Right lobe of liver (tissue), 6 donors: ENCODE results near the gene CALU. TPM values are rescaled to one million over a fixed set of nuclear protein-coding genes. Genes with fewer than 3 reads are reported as not detected.

Experiments used
- ATAC-seq, 4 donors: fragments of 200-7000 bp; cut with Tn5 transposase; one replicate each; pipeline ENCODE4 v1.9.1; 2020; ENCODE audit warnings: mild to moderate bottlenecking in 4 of 4, moderate library complexity in 4 of 4
- DNase-seq, 3 donors: peaks; one replicate each; pipeline ENCODE4 v3.0.0-alpha.2; 2020
- H3K27ac ChIP-seq, 3 donors: fragments of 200-600 bp; one replicate each; pipeline ENCODE4 v1.8.0; 2022
- H3K27me3 ChIP-seq, 2 donors: fragments of 200-600 bp; one replicate each; pipeline ENCODE4 v1.8.0; 2022
- H3K36me3 ChIP-seq, 4 donors: fragments of 200-600 bp; sonication (generic) in 1 of 4; one replicate each; pipeline versions ENCODE4 v1.5.1 to v1.8.0; 2017 to 2022; ENCODE audit warnings: control low read depth in 1 of 4
- H3K4me1 ChIP-seq, 4 donors: fragments of 200-600 bp; sonication (generic) in 1 of 4; one replicate each; pipeline versions ENCODE4 v1.5.1 to v1.8.0; 2017 to 2022; ENCODE audit warnings: control low read depth in 1 of 4
- H3K4me3 ChIP-seq, 3 donors: fragments of 200-600 bp; one replicate each; pipeline ENCODE4 v1.8.0; 2022
- H3K9me3 ChIP-seq, 4 donors: fragments of 200-600 bp; sonication (generic) in 1 of 4; one replicate each; pipeline versions ENCODE4 v1.5.1 to v1.8.0; 2017 to 2022; ENCODE audit warnings: control low read depth in 1 of 4
- POLR2A ChIP-seq: fragments of 450-650 bp; IDR thresholded peaks from one replicate; pipeline ENCODE4 v1.6.1; 2017; ENCODE audit warnings: antibody characterized with exemption, mild to moderate bottlenecking
- WGBS: methylation state at CpG from one replicate; pipeline ENCODE4 v1.1.6; 2018; ENCODE audit warnings: low coverage, low lambda C conversion rate; ENCODE audit not compliant: insufficient coverage; ENCODE audit errors: missing lambda C conversion rate; 5-methylcytosine and 5-hydroxymethylcytosine counted together
- intact Hi-C, 2 donors: fragments of 100-400 bp; cut with DNase I; formaldehyde crosslinking; loops; one replicate each; pipeline versions ENCODE4 v1.11.2 to v1.14.1; 2022
- small RNA-seq, 2 experiments: library from RNA; depleted of rRNA; stranded (forward); fragments of <200 nt; gene quantifications; one replicate each; pipeline ENCODE3, GENCODE V24; 2016
- total RNA-seq, 6 experiments: library from RNA; depleted of rRNA in 2 of 6; stranded (reverse); fragments of >200 nt in 2 of 6; fragmentation: NEBNext Ultra II Directional in 3 of 6; extraction: Animal tissue kit (Norgen Biotek cat#: 25700) in 3 of 6; gene quantifications; one replicate each; pipeline versions ENCODE4 v1.1.0 to v1.2.4, GENCODE V29; 2016 to 2023
- TF ChIP-seq, protein P1 (sequence below), 4 donors: fragments of 200-600 bp in 3 of 4; fragments of 450-650 bp in 1 of 4; IDR thresholded peaks; one replicate each; pipeline versions ENCODE4 v1.5.1 to v1.8.0; 2016 to 2022; ENCODE audit warnings: antibody characterized with exemption in 4 of 4, mild to moderate bottlenecking in 2 of 4
- donor health status: DM: no; HTN: yes; CAD: no.
- donor health status: DM: no; HTN: no; CAD: no.
- donor health status: DM: no; HTN: no; CAD: no.
- donor health status: DM: no; HTN: yes; CAD: no.
- donor health status: DM: no; HTN: yes; CAD: no.

Gene CALU
- total RNA-seq, 6 experiments from 2014 or later = 25.4 to 48.3 (median 42.1) TPM

DNA sequence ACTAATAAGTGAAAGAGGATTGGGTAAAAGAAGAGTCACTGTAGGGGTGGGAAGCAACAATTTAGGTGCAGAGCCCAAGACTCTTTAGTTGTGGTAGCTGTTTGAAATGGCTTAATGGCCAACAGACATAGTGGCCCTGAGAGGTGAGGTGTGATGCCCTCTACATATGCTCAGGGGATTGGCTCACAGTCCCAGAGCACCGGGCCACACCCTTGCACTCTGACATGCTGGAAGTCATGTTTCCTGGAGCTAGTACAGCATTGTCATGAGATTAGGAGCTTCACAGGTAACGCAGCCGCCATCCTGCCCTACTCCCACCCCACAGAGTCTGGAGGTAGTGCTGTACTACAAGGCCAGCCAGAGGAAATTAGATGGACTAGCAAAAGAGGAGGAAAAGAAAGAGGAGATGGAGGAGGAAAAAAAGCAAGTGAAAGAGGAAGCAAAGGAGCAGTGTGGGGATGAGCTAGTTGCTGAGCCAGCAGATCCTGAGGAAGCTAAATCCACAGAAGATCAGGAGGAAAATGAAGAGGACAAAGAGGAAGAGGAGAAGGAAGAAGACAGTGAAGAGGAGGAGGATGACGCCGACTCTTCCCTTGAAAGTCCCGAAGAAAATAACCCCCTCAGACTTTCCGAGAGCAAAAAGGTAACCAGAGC, 76.3 kb downstream of the CALU start:
- ATAC-seq (no peak), DNase-seq (no peak)
- Histone ChIP-seq H3K4me1 (no peaks in the 10 kb centered on the region), H3K27me3 (no peaks in the 10 kb centered on the region), H3K9me3 (no peaks in the 10 kb centered on the region), H3K4me3 (no peak overlapping the region), H3K27ac (no peak overlapping the region), H3K36me3 (no peaks in the 10 kb centered on the region)
- 33% methylated on average over 5 of the region's 7 CpGs for WGBS
- TF ChIP-seq, protein P1, sequence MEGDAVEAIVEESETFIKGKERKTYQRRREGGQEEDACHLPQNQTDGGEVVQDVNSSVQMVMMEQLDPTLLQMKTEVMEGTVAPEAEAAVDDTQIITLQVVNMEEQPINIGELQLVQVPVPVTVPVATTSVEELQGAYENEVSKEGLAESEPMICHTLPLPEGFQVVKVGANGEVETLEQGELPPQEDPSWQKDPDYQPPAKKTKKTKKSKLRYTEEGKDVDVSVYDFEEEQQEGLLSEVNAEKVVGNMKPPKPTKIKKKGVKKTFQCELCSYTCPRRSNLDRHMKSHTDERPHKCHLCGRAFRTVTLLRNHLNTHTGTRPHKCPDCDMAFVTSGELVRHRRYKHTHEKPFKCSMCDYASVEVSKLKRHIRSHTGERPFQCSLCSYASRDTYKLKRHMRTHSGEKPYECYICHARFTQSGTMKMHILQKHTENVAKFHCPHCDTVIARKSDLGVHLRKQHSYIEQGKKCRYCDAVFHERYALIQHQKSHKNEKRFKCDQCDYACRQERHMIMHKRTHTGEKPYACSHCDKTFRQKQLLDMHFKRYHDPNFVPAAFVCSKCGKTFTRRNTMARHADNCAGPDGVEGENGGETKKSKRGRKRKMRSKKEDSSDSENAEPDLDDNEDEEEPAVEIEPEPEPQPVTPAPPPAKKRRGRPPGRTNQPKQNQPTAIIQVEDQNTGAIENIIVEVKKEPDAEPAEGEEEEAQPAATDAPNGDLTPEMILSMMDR (IDR thresholded peaks at IDR 0.05) = no peak
- no peak for TF ChIP-seq POLR2A
- intact Hi-C loops = no loop called here

DNA sequence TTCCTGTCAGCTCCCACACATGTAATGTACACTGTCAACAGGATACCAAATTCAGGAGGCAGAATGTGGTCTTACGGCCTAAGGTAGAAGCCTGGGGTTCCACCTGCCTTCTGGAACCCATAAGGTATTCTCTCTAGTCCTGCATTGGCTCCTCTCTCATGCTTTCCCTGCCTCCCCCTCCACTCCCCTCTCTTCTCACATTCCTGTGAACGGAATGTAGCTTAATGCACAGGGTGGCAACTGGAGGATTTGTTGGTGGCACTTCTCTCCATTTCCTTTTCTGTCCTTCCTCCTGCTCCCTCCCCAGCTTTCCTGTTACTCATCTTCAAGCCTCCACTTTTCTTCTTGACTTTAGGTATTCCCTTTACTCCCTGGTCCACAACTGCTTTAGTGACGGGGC, 79.5 kb downstream of the CALU start:
- H3K4me3 ChIP-seq = no peak overlapping the region
- no peaks in the 10 kb centered on the region for H3K36me3 ChIP-seq
- intact Hi-C loops = no loop called here
- H3K27me3 ChIP-seq = no peaks in the 10 kb centered on the region
- H3K4me1 ChIP-seq = no peaks in the 10 kb centered on the region
- TF ChIP-seq, protein P1 (IDR thresholded peaks at IDR 0.05) = no peak
- no peak for TF ChIP-seq POLR2A
- H3K9me3 ChIP-seq = no peaks in the 10 kb centered on the region
- no peak overlapping the region for H3K27ac ChIP-seq
- ATAC-seq = no peak
- DNase-seq = no peak
- 93% methylated on average over 2 of the region's 3 CpGs for WGBS

Small RNAs within 50 kb of the gene (small RNA-seq; reads per million reads assigned to genes)
- gene RN7SL81P = 0 reads per million in 2 experiments
- gene RNA5SP242 = 192 to 630 reads per million in 2 experiments
- 1.3 to 3.6 reads per million in 2 experiments for gene RNA5SP243

Other genes starting within 250 kb of the CALU start
- gene GARIN1A, start 67.1 kb upstream of the CALU start, total RNA-seq = 1 to 10 TPM in 1 of 6 experiments, under 1 TPM in 5; 0.06 to 1.3 (median 0.48) TPM
- gene OPN1SW, start 36.4 kb downstream of the CALU start, total RNA-seq = not detected
- under 1 TPM in 4 of 6 experiments, not detected in 2; 0.16 to 0.70 (median 0.20) TPM for gene CCDC136, start 52.6 kb downstream of the CALU start, total RNA-seq
- gene FLNC, start 91.0 kb downstream of the CALU start, total RNA-seq = 1 to 10 TPM in 2 of 6 experiments, under 1 TPM in 4; 0.27 to 5.1 (median 0.74) TPM
- 10 to 100 TPM; 26.9 to 72.0 (median 38.9) TPM for gene ATP6V1F, start 123.5 kb downstream of the CALU start, total RNA-seq
- gene KCP, start 171.3 kb downstream of the CALU start, total RNA-seq = under 1 TPM in 4 of 6 experiments, not detected in 2; 0.10 to 0.22 (median 0.12) TPM
- 1 to 10 TPM; 4.6 to 8.9 (median 6.4) TPM for gene IRF5, start 198.6 kb downstream of the CALU start, total RNA-seq